ENCODE data around the gene KCNK5.

The KCNK5 gene

DNA sequence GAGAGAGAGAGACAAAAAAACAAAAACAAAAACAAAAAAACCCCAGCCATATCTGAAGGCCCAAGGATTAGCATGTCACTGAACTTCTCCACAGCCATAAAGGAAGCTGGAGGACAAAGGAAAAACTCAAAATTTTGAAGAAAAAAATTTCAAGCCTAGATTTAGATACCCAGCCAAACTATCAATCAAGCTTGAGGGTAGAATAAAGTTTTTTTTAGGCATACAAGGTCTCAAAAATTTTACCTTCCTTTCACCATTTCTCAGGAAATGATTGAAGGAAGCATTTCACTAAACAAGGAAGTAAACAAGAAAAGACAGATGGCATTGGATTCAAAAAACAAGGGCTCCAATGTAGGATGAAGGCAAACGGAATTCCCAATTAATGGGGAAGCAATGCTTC is 52.1 kb downstream of the KCNK5 start:
- Histone ChIP-seq H3K9me3 (ENCODE audit: severe bottlenecking) (no peaks in the 10 kb centered on the region), H3K4me3 (ENCODE audit: severe bottlenecking) (no peak overlapping the region), H3K27ac (ENCODE audit: poor library complexity, severe bottlenecking) (no peak overlapping the region), H3K36me3 (ENCODE audit: low read depth) (no peaks in the 10 kb centered on the region), H3K27me3 (ENCODE audit: insufficient read depth, poor library complexity, severe bottlenecking) (no peaks in the 10 kb centered on the region), H3K4me1 (ENCODE audit: insufficient read depth, poor library complexity, severe bottlenecking) (no peaks in the 10 kb centered on the region)
- TF ChIP-seq CTCF (IDR thresholded peaks at IDR 0.05; ENCODE audit: poor library complexity, severe bottlenecking) = no peak
- DNase-seq (ENCODE audit: low spot score) (no peak), ATAC-seq (ENCODE audit: low read depth) (no peak)

- Histone ChIP-seq H3K27ac (ENCODE audit: poor library complexity, severe bottlenecking) (no peak overlapping the region), H3K4me1 (ENCODE audit: insufficient read depth, poor library complexity, severe bottlenecking) (peaks cover 8% of the 10 kb centered on the region), H3K9me3 (ENCODE audit: severe bottlenecking) (no peaks in the 10 kb centered on the region), H3K27me3 (ENCODE audit: insufficient read depth, poor library complexity, severe bottlenecking) (no peaks in the 10 kb centered on the region), H3K4me3 (ENCODE audit: severe bottlenecking) (no peak overlapping the region), H3K36me3 (ENCODE audit: low read depth) (no peaks in the 10 kb centered on the region)
- ATAC-seq (ENCODE audit: low read depth) = no peak
- no peak for DNase-seq (ENCODE audit: low spot score)
- no peak for TF ChIP-seq CTCF (IDR thresholded peaks at IDR 0.05; ENCODE audit: poor library complexity, severe bottlenecking)
Observed at GRCh38 chr6:39173270-39173669, 56.0 kb downstream of the KCNK5 start.

- peaks cover 8% of the 10 kb centered on the region for H3K4me1 ChIP-seq (ENCODE audit: insufficient read depth, poor library complexity, severe bottlenecking)
- H3K4me3 ChIP-seq (ENCODE audit: severe bottlenecking) = no peak overlapping the region
- TF ChIP-seq CTCF (IDR thresholded peaks at IDR 0.05; ENCODE audit: poor library complexity, severe bottlenecking) = no peak
- H3K36me3 ChIP-seq (ENCODE audit: low read depth) = no peaks in the 10 kb centered on the region
- DNase-seq (ENCODE audit: low spot score) = no peak
- no peak for ATAC-seq (ENCODE audit: low read depth)
- H3K27ac ChIP-seq (ENCODE audit: poor library complexity, severe bottlenecking) = no peak overlapping the region
- no peaks in the 10 kb centered on the region for H3K9me3 ChIP-seq (ENCODE audit: severe bottlenecking)
- H3K27me3 ChIP-seq (ENCODE audit: insufficient read depth, poor library complexity, severe bottlenecking) = no peaks in the 10 kb centered on the region
Observed at GRCh38 chr6:39172377-39172757, 56.9 kb downstream of the KCNK5 start.

GRCh38 chr6:39171489-39172376 is 57.5 kb downstream of the KCNK5 start:
- Histone ChIP-seq H3K9me3 (ENCODE audit: severe bottlenecking) (no peaks in the 10 kb centered on the region), H3K36me3 (ENCODE audit: low read depth) (no peaks in the 10 kb centered on the region), H3K27ac (ENCODE audit: poor library complexity, severe bottlenecking) (no peak overlapping the region), H3K4me1 (ENCODE audit: insufficient read depth, poor library complexity, severe bottlenecking) (peaks cover 8% of the 10 kb centered on the region), H3K4me3 (ENCODE audit: severe bottlenecking) (no peak overlapping the region), H3K27me3 (ENCODE audit: insufficient read depth, poor library complexity, severe bottlenecking) (no peaks in the 10 kb centered on the region)
- TF ChIP-seq CTCF (IDR thresholded peaks at IDR 0.05; ENCODE audit: poor library complexity, severe bottlenecking) = no peak
- DNase-seq (ENCODE audit: low spot score) (no peak), ATAC-seq (ENCODE audit: low read depth) (no peak)

GRCh38 chr6:39170860-39171259 is 58.4 kb downstream of the KCNK5 start:
- Histone ChIP-seq H3K4me1 (ENCODE audit: insufficient read depth, poor library complexity, severe bottlenecking) (peaks cover 8% of the 10 kb centered on the region), H3K27me3 (ENCODE audit: insufficient read depth, poor library complexity, severe bottlenecking) (no peaks in the 10 kb centered on the region), H3K36me3 (ENCODE audit: low read depth) (no peaks in the 10 kb centered on the region), H3K4me3 (ENCODE audit: severe bottlenecking) (no peak overlapping the region), H3K9me3 (ENCODE audit: severe bottlenecking) (no peaks in the 10 kb centered on the region), H3K27ac (ENCODE audit: poor library complexity, severe bottlenecking) (no peak overlapping the region)
- DNase-seq (ENCODE audit: low spot score) (no peak), ATAC-seq (ENCODE audit: low read depth) (no peak)
- no peak for TF ChIP-seq CTCF (IDR thresholded peaks at IDR 0.05; ENCODE audit: poor library complexity, severe bottlenecking)

Measured in RWPE2 (cell line).